ENCODE results near the gene TIGD4.

DNA sequence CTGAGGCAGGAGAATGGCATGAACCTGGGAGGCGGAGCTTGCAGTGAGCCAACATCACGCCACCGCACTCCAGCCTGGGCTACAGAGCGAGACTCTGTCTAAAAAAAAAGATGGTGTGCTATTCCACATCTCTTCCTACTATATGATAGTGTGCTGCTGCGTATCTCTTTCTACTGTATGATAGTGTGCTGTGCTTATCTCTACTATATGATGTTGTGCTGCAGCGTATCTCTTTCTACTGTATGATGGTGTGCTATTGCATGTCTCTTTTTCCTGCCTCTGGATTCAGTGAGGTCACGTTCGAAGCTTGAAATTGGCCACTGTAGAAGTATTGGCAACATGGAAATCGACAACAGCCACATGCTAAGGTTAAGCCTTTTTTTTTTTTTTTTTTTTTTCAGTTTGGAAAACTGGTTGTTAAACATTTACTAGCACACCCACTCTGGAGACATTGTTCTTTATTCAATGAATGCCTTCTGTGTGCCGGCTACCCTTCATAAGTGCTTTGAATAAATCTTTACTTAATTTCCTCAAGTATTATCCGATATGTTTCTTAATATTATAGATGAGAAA lies 31.3 kb upstream of the TIGD4 start:
- TF ChIP-seq, protein P1, sequence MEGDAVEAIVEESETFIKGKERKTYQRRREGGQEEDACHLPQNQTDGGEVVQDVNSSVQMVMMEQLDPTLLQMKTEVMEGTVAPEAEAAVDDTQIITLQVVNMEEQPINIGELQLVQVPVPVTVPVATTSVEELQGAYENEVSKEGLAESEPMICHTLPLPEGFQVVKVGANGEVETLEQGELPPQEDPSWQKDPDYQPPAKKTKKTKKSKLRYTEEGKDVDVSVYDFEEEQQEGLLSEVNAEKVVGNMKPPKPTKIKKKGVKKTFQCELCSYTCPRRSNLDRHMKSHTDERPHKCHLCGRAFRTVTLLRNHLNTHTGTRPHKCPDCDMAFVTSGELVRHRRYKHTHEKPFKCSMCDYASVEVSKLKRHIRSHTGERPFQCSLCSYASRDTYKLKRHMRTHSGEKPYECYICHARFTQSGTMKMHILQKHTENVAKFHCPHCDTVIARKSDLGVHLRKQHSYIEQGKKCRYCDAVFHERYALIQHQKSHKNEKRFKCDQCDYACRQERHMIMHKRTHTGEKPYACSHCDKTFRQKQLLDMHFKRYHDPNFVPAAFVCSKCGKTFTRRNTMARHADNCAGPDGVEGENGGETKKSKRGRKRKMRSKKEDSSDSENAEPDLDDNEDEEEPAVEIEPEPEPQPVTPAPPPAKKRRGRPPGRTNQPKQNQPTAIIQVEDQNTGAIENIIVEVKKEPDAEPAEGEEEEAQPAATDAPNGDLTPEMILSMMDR (conservative IDR thresholded peaks at IDR 0.05; ENCODE audit: low read depth, low read length) = no peak
- TF ChIP-seq EZH2 (IDR thresholded peaks at IDR 0.05; ENCODE audit: borderline replicate concordance, low read depth, low read length, poor library complexity, severe bottlenecking) = no peak

Data from A673 (cell line).